ENCODE data around the gene SSTR5.

Gene SSTR5

DNA sequence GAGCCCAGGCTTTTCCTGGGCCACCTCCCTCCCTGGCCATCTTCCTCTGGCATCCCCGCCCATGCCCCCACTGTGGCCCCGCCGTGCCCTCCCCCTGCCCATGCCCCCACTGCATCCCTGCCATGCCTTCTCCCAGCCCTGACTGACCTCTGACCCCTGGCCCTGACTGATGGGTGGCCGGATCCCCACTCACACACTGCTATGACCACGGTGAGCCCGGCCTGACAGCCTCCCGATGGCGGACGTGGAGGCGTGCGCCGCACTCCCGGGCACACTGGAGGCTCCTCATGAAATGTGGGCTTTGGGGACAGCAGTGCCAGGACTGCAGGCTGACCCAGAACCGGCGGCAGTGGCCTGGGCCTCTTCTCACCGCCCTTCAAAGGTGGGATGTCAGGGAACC lies 34.1 kb downstream of the SSTR5 start:
- no peak for DNase-seq (ENCODE audit: low read depth)

DNA sequence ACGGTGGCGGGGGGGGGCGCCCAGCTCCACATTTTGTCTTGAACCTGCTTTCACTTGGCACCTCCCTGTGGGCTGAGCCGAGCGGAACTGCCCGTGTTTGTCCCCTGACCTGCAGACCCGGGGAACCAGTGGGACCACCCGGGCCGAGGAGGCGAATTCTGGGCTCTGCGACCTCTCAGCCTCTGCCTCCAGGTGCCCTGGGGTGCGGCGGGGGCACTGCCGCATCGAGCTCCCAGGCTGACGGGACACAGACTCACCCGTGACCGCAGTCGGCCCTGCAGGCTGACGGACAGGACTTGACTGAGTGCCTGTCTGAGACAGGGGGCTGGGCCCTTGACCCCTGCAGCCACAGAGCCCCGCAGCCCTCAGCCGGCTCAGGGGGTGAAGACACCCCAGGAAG lies 34.6 kb downstream of the SSTR5 start:
- no peak for DNase-seq (ENCODE audit: low read depth)

DNA sequence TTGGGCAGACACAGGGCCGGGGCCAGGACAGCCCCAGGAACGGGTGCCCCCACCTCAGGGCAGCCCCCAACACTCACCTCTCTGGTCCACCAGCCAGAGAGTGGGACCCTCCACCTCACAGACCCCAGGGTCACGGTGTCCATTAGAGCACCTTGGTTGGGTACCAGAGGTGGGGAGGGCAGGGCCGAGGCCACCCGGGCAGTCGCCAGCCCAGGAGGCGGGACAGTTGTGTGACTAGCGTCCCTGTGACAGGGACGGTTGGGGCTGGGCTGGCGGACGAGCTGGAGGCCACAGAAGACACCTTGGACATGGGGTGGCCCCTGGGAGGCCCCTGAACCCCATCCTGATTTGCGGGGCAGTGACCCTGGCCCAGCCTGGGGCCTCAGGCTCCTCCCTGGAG lies 35.2 kb downstream of the SSTR5 start:
- no peak for DNase-seq (ENCODE audit: low read depth)

DNA sequence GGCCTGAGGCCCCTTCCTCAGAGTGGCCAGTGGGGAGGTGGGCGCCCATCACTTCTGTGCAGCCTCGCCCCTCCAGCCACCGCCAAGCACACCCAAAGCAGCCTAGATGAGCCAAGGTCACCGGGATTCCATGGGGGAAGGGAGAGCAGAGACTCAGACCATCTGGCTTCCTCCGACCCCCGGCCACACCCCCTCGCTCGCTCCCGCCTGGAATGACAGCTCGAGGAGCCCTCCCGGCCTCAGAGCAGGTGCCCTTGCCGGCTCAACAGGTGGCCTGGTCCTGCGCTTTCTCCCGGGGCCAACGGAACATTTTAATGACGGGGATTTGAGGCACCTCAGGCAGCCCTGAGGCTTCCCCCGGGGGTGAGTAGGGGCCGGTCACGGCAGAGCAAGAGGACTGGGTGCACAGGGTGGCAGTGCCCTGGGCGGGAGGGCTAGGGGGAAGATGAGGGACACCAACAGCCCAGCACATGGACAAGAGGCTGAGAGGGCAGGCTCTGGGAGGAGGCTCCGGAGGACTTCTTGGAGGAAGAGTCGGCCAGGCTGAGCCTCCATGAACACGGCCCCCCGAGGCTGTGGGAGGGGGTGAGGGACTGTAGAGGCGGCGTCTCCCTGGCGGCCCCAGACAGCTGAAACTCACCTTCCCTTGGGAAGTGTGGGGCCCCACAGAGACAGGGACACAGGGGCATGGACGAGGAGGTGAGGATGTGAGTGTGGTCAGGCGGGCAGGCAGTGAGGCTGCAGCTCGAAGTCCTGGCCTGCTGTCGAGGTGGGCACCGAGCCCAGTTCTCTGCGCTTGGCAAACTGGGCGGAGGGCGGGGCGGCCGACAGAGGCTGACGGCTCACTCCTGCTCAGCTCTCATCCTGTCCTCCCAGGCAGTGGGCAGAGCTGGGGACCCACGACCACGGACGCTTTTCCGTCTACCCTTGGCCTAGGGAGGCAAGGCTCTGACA lies 36.0 kb downstream of the SSTR5 start:
- no peak for DNase-seq (ENCODE audit: low read depth)

DNA sequence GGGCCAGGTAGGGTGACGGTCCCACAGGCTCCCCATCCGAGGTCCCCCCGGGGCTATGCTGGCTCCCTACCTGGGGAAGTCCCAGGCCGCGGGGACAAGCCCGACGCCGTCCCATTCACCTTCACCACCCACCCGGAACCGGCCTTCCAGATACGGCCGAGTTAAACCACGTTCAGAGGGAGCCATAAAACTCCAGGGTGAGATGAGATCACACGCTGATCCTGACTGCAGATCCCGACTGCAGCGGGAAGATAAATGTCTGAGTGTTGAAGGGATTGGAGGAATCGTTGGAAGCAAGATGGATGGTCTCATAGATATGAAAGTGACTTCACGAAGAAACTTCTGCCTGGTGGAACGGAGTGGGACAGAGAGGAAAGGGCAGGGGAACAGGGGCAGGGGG lies 37.1 kb downstream of the SSTR5 start:
- DNase-seq (ENCODE audit: low read depth): no peak

DNA sequence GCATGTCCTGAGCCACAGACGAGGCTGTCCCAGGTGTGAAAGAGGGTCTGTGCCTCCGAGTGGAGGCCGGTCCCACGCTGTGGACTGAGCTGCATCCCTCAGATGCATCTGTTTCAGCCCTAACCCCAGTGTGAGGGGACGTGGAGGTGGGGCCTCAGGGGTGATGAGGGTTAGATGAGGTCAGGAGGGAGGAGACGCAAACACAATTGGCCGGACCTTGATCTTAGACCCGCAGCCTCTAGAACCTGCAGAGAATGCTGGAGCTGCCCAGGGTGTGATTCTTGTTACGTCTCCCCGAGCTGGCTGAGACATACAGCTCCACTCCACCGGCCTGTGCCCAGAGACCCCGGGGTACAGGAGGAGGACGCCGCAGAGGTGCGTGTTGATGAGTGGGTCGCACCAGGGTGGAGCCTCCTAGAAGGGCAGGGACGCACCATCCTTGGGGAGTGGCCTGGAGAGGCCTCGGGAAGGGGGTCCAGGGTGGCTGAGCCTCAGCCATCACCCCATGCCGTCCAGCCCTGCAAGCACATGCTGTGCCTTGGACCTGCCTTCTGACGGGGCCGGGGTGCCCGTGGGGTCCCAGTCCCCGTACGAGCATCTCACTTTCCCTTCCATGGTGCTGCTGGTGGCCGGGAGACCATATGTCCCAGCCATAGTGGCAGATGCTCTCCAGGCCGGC lies 40.1 kb downstream of the SSTR5 start:
- no peak for DNase-seq (ENCODE audit: low read depth)

DNA sequence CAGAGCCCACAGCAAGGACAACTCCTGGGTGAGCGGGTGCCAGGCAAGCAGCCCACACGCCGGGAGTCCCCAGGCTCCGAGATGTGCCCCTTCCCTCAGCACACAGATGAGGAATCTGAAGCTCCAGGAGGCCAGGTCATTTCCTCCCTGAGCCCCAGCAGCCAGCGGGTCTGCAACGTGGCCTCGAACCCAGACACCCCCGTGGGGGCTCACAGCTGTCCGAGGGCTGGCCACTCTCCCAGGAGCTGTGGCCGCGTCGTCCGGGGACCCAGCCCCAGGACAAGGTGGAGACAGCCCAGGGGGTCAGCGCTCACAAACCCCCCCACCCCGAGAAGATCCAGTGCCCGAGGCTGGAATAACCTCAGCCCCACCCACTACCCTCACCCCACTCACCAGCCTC lies 40.9 kb downstream of the SSTR5 start:
- no peak for DNase-seq (ENCODE audit: low read depth)

DNA sequence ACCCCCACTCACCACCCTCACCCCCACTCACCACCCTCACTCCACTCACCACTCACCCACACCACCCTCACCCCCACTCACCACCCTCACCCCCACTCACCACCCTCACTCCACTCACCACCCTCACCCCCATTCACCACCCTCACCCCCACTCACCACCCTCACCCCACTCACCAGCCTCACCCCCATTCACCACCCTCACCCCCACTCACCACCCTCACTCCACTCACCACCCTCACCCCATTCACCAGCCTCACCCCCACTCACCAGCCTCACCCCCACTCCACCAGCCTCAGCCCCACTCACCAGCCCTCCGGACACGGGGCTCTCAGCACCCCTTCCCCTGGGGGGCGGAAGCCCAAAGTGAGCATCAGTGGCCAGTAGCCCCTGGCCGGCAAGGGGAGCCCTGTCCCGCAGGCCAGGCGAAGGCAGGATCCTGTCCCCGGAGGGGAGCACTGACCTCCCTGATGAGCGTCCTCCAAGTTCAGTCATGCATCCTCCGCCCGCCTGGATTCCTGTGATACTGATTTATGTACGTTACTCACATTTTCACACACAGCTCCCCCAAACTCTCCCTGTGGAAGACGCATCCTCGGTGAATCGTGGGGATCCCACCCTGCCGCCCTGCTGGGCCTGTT lies 41.5 kb downstream of the SSTR5 start:
- no peak for DNase-seq (ENCODE audit: low read depth)

DNA sequence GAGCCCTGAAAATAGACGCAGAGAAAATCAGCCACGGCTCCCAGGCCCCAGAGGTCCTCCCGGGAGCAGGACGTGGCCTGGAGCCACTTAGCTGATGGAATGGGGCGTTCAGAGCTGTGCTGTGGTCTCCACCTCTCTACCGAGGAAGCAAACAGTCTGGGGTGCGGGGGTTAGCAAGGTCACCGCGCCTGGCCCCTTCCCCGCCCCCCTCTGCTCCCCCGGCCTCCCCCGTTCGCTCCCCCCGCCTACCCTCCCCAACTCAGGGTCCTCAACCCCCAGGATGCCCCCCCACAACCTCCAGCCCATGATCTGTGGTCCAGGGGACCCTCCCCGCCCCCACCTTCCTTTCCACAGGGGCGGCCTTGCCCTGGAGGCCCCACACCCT lies 44.1 kb downstream of the SSTR5 start:
- DNase-seq (ENCODE audit: low read depth): no peak

DNA sequence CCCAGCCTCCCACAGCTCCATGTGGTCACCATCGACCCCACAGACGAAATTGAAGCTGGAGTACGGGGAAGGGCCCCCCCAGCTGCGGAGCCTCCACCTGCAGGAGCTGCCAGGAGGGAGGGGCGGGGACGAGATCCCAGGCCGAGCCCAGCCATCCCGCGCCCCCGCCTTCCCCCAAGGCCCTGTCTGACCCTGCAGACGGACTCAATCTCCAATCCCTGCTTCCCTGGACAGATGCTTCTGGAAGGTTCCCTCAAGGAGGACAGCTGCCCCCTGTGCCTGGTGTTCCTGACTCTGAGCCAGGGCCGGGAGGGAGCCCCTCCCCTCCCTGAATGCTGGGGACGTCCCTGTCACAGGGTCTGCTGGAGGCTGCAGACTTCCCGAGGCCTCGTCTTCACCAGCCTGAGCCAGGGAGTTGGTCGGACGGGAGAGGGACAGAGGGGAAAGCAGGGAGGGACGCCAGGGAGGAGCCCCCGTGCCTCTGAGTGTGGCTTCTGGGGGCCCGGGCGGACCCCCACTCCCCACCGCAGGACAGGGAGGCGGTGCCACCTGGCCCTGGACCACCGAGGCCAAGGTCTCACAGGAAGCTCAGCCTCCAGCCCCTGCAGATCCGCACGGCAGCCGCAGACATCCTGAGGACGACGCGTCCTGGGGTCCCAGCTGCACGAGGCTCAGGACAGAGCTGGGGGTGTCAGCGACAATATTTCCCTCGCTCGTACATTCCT lies 44.8 kb downstream of the SSTR5 start:
- no peak for DNase-seq (ENCODE audit: low read depth)

DNA sequence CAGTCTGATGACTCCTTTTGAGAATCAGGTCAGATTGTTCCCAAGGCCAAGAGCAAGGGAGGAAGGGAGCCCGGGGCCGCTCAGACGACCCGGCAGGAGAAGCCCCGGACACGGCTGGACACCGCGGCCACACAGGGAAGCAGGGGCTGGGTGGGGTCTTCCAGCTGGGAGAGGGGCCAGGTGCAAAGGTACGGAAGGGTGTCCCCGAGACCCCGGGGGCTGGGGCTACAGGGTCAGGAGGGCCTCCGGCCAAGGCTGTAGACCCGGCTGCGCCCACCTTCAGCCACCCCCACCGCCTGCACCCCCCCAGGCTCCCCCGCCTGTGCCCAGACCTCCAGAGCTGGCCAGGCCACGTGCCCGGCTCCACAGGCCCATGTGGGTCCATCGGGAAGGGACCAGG lies 45.4 kb downstream of the SSTR5 start:
- no peak for DNase-seq (ENCODE audit: low read depth)

DNA sequence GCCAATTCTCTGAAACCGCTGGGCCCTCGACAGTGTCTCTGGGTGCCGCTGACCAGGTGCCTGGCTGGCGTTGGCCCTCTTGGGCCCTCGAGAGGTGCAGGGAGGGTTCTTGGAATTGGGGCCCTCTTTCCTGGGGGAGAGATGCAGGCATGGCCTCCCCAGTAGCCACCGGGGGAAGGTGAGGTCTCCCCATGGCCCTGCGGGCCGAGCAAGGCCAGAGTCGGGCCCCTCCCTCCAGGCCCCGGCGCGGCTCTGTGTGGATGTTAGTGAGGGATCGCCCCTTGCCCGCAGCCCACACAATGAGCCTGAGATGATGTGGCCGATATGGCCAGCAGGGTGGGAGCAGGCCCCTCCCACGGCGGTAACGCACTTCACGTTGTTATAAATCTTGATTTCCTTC lies 46.6 kb downstream of the SSTR5 start:
- no peak for DNase-seq (ENCODE audit: low read depth)

DNA sequence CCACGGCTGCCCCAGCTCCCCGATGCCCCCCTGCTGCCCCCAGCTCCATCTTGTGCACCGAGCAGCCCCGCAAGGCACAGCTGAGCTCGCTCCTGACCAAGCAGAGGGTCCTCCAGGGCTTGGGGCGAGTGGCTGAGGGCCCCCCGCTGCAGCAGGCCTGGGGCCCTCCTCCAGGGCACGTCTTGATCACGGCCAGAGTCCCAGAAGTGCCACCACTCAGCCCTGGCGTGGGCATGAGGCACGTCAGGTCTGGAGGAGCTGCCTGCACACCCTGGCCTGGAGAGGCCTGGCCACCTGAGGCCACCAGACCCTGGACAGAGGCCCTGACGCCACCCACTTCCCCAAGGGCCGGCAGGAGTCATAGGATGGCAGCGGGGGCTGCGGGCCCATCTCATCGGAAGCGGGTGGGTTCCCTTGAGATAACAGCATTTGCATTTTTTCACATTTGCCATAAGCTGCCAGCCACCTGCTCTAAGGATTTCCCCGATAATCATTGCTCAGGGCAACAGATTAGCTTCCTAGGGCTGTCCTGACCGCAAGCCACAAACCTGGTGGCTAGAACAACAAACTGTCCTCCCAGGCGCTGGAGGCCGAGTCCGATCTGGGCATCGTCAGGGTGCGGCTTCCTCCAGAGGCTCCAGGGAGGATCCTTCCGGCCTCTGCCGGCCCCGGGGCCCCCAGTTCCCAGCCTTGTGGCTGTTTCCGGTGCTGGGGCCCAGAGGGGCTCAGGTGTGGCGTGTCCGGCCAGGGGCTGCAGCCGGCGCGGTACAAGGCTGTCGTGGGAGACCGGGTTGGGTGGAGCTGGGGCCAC lies 47.4 kb downstream of the SSTR5 start:
- DNase-seq (ENCODE audit: low read depth): no peak

DNA sequence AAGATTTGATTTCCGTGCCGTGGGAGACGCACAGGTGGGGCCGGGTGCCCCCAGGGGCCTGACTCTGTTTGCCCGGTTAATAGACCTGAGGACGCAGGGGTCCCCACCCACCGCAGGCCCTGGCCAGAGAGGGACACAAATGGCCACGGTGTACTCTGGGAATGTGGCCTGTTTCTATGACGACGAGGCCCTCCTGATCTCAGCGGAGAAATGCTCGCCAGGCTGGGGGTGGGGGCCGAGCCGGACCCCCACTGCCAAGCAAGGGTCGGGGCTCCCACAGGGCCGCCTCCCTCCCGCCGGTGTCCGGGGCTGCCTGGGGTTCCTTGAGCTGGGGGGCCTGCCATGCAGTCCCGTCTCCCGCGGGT lies 48.0 kb downstream of the SSTR5 start:
- DNase-seq (ENCODE audit: low read depth): no peak

DNA sequence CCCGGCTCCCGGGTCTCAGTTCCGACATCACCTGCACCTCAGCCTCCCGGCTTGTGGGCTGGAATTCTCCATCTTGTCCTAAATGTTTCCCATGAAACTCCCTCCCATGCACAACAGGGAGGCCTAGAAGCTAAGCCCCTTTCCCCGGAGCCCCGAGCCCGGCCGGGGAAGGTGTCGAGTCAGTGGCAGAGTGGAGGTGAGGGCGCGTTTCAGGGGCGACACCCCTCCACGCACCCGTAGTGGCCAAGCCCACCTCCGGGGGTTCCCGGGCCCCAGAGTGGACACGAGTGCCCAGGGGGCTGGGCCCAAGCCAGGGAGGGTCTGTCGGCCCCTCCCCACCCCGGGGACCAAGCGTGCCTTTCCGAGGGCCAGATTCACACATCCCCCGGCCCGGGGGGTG lies 48.5 kb downstream of the SSTR5 start:
- no peak for DNase-seq (ENCODE audit: low read depth)

DNA sequence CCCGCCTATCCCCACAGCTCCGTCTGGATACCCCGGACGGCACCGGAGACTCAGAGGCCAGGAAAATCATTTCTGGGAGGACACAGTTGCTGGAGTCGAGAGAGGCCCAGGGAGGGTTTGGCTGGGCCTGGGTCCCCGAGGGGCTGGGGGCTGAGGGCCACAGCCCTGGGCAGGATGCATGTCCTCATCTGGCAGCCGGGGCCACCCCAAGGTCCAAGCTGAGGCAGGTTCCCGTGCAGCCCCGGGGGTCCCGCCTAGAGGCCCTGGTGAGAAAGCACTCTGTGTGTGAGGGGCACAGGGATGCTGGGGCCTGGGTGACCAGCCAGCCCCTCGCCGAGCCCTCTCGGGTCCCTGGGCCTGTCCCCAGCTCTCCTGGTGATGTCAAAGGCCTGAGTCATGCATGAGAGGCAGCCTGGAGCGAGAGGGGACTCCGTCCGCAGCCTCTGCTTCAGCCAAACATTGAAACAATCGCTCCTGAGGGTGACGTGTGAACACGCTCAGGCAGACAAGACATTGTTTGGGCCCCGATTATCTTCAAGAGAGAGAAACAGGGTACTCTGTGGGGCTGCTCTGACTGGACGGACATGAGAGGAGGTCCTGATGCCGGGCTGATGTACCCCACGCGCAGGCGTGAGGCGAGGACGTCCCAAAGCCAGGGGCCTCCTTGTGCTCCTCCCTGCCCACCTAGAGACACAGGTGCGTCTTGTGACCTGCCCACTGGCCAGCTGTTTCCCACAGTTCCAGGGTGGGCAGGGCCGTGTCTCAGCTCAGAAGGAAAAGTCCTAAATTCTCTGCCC lies 49.3 kb downstream of the SSTR5 start:
- DNase-seq (ENCODE audit: low read depth): no peak

DNA sequence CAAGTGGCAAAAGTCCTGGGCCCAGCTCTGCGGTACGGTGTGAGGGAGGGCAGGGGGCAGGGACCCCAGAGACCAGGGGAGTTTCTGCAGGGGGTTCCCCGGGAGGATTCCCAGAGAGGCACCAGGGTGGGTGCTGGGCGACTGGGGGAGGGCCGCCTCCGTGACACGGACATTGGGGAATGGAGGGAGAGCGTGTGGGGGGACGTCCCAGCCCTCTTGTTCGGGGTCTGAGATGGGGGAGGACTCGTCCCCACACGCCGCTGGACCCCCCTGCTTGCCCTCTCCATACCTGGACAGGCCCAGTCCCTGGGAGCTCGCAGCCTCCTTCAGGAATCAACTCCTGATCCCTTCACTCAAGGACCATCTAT lies 49.8 kb downstream of the SSTR5 start:
- no peak for DNase-seq (ENCODE audit: low read depth)

DNA sequence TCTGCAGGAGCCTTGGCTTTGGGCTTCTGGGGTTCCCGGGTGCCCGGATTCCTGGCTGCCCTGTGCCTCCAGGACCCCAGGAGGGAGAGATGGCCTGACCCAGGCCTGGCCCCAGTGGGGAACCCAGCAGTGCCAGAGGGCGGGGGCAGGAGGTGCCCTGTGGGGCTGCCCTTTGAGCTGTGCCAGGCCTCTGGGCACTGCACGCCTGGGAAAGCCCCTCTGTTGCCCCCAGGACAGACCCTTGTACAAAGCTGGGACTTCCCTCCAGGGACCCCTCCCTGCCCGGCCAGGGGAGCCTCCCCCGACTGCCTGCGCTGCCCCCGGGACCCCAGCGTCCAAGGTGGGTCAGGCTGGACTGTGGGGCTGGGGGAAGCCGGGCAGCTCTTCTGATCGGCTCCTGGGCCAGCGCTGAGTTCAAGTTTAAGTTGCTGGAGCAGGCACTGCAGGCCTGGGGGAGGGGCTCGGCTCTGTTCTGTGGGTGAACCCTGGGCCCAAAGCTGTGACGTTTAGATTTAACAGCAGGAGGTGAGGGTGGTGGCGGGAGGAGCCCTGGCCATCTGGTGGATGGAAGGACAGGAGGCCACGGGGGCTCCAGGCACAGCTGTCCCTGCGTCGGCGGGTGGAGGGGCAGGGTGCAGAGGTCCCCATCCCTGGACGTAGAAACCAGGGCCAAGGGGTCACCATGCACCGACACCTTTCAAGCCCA lies 51.1 kb downstream of the SSTR5 start:
- no peak for DNase-seq (ENCODE audit: low read depth)

DNA sequence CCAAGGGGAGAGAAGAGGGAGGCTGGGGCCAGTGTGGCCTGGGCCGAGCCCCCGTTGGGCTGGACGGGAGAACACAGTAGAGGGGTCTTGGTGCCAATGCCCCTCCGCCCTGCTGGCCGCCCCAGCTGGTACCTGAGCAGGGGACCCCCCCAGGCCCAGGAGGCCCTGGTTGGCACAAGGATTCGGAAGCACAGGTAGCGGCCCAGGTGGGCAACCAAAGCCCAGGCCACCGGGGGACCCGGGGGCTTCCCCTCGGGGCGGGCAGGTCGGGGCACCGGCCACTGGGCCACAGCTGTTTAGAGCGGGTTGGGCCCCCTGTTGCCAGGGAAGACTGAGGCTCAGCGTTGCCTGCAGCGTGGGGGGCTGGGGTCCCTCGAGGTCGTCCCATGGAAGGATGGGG lies 51.7 kb downstream of the SSTR5 start:
- no peak for DNase-seq (ENCODE audit: low read depth)

DNA sequence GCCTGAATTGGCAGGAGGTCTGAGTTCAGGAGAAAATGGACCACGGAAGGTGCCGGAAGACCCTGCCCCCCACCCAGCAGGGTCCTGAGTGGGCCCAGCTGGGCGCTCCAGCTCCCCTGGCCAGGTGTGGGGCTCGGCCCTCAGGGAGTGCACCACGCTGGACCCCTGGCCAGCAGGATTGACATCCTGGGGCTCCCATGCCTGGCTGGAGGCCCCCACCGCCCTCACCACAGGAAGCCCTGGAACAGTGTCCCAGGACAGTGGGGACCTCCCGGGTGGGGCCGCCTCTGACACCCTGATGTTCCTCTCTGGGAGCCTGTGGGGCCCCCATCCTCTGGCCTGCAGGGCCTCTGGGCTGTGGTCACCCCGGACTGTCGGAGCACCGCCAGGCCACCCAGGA lies 52.2 kb downstream of the SSTR5 start:
- DNase-seq (ENCODE audit: low read depth): no peak
